Retinal pigment epithelial cell (primary cell): ENCODE measurements around the gene ARL4A.
A peak's percentile ranks its signal among the peaks of the same experiment; 100 is the strongest.
"Not testable (repeated sequence)": the region's sequence is repeated elsewhere in the genome, so short reads cannot be mapped to it uniquely, and the experiment has no call there.

Experiments used
- DNase-seq: peaks from one replicate; pipeline ENCODE4 v3.0.0-alpha.2; 2010; ENCODE audit warnings: low read depth
- H3K4me3 ChIP-seq: 2 replicates; pipeline ENCODE4 v1.5.1; 2011; ENCODE audit warnings: mild to moderate bottlenecking, low read length, control low read depth, moderate library complexity
- TF ChIP-seq, protein P1 (sequence below): conservative IDR thresholded peaks from 2 replicates; pipeline ENCODE4 v1.5.1; 2011; ENCODE audit warnings: low read depth, low read length, control low read depth, inconsistent platforms

The ARL4A gene

GRCh38 chr7:12650080-12650479 lies 37.4 kb upstream of the ARL4A start:
- no peak for DNase-seq
- TF ChIP-seq, protein P1, sequence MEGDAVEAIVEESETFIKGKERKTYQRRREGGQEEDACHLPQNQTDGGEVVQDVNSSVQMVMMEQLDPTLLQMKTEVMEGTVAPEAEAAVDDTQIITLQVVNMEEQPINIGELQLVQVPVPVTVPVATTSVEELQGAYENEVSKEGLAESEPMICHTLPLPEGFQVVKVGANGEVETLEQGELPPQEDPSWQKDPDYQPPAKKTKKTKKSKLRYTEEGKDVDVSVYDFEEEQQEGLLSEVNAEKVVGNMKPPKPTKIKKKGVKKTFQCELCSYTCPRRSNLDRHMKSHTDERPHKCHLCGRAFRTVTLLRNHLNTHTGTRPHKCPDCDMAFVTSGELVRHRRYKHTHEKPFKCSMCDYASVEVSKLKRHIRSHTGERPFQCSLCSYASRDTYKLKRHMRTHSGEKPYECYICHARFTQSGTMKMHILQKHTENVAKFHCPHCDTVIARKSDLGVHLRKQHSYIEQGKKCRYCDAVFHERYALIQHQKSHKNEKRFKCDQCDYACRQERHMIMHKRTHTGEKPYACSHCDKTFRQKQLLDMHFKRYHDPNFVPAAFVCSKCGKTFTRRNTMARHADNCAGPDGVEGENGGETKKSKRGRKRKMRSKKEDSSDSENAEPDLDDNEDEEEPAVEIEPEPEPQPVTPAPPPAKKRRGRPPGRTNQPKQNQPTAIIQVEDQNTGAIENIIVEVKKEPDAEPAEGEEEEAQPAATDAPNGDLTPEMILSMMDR: no peak
- no peak overlapping the region for H3K4me3 ChIP-seq

DNA sequence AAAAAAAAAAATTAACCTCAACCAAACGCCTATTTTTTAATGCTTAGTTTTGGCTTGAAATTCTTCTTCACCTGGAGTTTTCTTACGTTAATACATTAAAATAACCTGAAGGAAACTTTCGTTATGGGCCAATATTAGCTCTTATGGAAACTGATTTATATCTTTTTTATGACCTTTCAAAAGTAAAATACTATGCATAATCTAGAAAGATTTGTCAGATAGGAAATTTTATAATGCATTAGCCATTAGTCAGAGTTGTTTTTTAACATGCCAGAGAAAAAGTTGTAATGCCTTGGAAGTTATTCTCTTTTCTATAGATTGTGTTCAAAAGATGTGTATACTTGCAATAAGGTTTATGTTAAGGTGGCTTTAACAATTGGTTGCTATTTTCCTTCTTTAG lies 34.3 kb upstream of the ARL4A start:
- no peak overlapping the region for H3K4me3 ChIP-seq
- TF ChIP-seq, protein P1: no peak
- DNase-seq: no peak

- TF ChIP-seq, protein P1: no peak
- H3K4me3 ChIP-seq: no peak overlapping the region
- no peak for DNase-seq
Observed at GRCh38 chr7:12653518-12653917, 33.9 kb upstream of the ARL4A start.

- no peak for DNase-seq
- TF ChIP-seq, protein P1: no peak
- no peak overlapping the region for H3K4me3 ChIP-seq
Observed at GRCh38 chr7:12655161-12655560, 32.3 kb upstream of the ARL4A start.

GRCh38 chr7:12660423-12660822 lies 27.0 kb upstream of the ARL4A start:
- H3K4me3 ChIP-seq, DNase-seq: not testable (repeated sequence)

- H3K4me3 ChIP-seq, DNase-seq: not testable (repeated sequence)
Observed at GRCh38 chr7:12660986-12661385, 26.4 kb upstream of the ARL4A start.

- DNase-seq: no peak
- no peak overlapping the region for H3K4me3 ChIP-seq
- TF ChIP-seq, protein P1: no peak
Observed at GRCh38 chr7:12661581-12661980, 25.9 kb upstream of the ARL4A start.

DNA sequence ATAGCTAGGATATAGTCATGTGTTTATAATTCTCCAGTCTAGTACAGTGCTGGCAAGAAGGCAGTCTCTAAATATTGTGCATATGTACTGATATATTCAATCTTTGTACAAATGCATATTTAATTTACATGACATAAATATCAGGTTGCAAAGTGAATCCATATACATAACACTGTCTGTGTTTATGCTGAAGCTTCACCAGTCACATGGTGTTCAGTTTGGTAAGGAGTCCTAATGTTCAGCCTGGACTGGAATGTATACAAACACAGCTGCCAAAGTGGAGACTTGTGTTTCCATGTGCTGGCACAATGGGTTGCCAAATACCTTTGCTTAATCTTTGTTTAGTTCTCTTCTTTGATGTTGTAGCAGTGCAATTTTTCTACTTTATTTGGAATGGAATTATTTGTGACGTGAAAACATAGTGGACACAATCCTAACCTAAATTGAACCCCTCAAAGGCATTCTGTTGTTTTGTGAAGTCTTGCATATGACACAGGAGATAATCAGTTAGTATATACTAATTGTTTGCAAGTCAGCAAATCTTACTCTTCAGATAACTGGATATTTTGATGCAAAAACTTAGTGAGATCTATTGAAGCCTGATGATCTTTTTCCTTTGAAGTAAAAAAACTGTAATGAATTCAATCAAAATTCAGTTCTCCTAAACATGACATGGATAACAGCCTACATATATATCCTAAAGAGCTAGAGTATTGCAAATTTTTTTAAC lies 17.3 kb upstream of the ARL4A start:
- TF ChIP-seq, protein P1: no peak
- no peak overlapping the region for H3K4me3 ChIP-seq
- DNase-seq: peak; percentile 43
